ENCODE measurements around the gene SLC25A23.

Gene SLC25A23

DNA sequence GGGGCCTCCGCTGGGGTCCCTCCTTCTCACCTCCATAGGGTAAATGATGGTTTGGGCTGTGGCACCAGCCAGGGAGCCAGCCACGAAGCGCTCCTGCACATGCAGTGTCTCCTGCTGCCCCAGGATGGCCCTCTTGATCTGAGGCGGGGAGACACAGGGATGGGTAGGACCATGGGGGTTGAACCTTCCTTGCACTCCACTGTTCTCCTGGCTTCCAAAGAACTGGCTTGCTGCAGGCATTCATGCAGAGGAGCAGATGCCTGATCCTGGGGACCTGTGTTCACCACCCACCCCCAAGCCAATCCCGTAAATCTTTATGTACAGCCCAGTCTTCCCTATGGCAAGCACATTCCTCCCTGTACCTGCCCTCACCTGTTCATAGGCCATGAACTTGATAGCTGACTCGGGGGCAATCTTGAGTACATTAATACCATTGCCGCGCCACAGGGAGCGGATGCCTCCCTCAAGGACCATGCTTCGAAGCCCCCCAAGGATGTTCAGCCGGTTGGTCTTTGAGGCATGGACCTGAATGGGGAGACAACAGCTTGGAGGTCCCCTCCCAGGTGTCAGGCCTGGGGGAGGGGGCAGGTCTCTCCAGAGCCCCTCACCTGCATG is 5.5 kb downstream of the SLC25A23 start:
- no peak for FAIRE-seq

DNA sequence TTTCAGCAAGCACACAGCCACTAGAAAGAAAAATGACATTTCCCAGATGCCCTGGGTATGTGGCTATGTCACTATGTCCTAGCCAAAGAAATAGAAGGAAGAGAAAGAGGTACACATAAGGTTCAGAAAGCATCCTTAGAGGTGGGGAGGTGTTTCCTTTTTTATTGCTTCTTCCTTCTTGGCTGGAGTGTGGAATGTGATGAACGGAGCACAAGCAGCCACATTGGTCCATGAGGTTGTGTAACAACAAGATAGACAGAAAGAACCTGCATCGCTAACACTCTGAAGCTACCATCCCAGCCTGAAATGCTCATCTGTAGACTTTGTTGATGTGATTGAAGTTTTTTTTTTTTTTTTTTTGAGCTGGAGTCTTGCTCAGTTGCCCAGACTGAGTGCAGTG is 6.7 kb downstream of the SLC25A23 start:
- no peak for FAIRE-seq

DNA sequence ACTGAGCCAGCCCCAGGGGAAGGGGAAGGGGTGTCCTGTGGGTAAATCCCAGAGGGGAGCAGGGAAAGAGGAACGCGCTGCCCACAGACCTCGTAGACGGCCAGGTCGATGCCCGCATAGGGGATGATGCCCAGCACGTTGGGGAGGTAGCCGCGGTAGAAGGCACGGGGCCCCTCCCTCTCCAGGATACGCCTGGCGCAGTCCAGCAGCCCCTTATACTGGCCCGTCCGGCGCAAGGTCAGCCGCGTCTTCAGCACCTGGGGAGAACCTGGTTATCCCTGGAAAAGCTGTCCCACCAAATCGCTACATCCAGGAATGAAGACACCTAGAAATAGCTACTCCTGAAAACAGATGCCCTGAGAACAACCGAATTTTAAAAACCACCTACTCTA is 7.4 kb downstream of the SLC25A23 start:
- no peak for FAIRE-seq

DNA sequence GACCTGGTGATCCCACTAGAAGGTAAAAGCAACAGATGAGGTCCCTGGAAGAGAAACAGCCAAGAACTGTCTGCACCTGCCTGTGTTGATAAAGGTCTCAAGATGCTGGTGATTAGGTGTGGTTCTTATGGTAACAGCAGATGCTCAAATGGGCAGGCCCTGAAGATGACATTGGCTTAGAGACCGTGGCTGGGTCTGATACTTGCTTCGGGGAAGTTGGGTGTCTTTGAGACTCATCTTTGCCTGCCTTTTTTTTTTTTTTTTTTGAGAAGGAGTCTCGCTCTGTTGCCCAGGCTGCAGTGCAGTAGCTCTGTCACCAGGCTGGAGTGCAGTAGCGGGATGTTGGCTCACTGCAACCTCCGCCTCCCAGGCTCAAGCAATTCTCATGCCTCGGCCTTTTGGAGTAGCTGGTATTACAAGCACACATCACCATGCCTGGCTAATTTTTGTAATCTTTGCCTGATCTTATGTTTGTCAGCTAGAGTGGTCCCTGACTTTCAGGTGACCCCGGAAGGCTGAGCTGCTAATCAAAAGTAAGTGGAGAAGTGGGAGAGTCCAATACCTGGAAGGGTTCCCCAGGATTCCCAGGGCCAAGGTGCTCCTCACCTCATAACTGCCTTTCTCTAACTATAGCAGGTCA is 7.9 kb downstream of the SLC25A23 start:
- FAIRE-seq: no peak

DNA sequence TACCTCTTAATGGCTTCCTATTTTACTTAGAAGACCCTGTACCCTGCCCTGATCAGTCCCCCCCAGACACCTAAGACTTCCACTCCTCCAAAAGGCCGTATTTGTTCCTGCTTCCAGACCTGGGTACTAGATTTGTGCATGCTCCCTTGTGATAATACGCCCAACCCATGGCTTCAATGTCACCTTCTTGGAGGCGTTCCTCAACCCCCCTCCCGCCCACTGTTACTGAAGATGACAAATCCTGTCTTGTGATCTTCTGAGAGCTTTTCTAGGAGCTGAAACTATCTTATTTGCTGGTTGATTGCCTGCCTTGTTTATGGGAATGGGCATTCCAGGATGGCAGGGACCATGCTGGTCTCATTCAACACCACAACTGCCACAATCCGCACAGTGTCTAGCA is 9.4 kb downstream of the SLC25A23 start:
- no peak for FAIRE-seq

DNA sequence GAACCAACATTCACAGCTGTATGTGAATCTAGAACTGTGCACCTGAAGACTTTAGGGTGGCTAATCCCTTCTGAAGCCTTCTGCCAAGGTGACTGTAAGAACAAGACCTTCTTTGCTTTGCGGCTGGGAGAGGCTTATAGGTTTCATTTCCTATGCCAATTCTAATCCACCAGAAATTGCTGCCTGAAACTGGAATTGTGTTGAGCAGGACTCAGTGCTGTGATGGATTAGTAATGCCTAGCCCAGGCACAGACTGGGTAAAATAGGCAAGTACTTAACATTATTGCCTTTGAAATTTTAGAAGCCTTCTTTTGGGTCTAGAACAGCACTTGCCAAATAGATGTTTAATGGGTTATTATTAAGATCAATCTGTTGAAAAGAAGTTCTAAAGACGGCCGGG is 11.5 kb downstream of the SLC25A23 start:
- no peak for FAIRE-seq

DNA sequence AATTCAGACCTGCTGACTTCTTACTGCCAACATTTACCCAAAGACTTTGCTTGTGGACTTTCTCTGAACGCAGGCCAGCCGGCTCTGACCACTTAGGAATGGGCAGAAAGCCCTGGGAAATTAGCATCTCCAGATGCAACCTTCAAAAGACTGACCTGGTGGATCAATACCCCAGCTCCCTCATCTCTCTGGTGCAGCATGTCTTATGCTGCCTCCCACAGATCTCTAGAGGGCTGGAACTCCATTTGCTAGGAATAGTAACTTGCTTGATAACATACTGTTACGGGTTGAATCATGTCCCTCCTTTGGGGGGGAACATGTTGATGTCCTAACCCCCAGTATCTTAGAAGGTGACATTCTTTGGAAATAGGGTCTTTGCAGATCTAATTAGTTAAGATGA is 13.1 kb downstream of the SLC25A23 start:
- no peak for FAIRE-seq

DNA sequence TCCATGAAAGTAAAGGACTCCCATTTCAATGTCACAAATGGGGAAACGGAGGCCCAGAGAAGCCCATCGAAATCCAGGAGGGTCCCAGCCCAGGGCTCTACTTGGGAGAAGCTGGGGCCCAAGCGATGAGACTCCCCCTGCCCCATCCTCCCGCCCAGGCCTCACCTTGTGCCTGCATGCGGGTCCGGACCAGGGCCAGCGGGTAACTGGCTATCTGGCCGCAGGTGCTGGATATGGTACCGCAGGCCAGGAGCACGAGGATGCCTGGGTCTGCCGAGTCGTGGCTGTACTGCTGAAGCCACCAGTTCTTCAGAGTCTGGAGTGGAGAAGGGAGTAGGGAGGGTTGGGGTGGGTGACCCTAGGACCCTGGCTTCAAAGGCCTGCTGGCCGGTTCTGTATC is 15.6 kb downstream of the SLC25A23 start:
- no peak for FAIRE-seq

DNA sequence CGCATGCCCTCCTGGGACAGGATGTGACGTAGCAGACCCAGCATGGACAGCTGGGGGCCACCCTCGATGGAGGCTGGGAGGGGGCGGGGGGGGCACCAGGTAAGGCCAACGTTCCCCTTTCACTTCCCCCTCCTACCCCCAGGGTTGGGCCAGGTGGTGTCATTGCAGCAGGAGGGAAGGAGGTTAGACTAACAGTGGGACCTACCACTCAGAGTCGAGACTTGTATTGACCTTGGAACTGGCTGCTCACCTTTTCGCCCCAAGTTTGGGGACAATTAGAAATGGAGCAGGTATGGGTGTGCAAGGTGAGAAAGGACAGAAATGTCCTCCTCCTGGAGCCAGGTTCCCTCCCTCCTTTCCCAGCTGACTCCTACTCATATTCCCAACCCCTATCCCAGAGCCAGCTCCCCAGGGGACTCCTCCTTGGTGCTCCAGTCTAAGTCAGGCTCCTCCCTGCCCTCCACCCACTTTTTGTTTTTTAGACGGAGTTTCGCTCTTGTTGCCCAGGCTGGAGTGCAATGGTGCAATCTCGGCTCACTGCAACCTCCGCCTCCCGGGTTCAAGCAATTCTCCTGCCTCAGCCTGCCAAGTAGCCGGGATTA is 17.4 kb downstream of the SLC25A23 start:
- FAIRE-seq: no peak

DNA sequence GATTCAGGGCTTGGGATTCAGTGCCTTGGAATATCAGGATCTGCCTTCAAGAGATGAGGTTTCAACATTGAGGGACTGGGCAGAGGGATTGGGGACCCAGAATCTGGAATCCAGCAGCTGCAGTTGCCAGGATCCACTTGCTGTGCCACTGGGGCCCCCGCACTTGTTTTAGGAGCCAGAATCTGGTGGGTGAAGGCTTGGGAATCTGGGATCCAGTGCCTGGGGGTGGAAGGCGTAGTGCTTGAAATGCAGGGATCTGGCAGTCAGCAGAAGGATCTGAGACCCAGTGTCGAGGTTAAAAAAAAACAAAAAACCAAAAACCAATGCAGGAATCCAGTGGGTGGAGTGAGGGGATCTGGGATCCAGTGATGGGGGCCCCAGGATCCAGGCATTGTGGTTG is 18.7 kb downstream of the SLC25A23 start:
- FAIRE-seq: no peak

DNA sequence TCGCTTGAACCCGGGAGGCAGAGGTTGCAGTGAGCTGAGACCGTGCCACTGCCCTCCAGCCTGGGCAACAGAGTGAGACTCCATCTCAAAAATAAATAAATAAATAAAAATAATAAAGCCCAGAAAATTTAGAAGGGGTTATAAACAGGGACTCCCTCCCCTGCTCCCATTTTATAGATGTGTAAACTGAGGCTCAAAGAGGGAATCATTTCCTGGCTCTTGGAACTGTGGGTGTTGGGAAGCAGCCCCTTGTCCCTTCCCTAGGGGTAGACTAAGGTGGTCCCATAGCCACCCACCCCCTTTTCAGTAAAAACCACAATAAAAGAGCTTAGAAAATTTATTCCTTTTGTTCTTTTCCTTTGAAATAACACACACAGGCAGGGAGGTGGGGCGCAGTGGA is 19.8 kb downstream of the SLC25A23 start:
- no peak for FAIRE-seq

DNA sequence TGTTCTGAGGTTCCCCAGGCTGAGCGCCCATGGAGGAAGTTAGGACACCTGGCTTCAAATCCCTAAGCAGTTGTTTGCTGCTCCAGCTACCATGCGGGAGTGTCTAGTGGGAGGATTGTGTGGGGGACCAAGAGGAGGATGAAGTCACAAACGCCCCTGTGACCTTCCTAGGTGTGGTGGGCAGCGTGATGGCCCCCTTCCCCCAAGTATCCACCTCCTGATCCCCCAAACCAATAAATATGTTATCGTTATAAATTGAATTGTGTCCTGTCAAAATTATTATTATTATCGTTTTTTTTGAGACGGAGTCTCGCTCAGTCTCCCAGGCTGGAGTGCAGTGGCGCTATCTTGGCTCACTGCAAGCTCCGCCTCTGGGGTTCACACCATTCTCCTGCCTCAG is 25.9 kb downstream of the SLC25A23 start, which contains the start of gene SLC25A41:
Gene SLC25A41, minus strand, starts transcription at position 101 of the 400 bp plus-strand sequence. Its CDS starts 70 bp downstream, at position 31.
- no peak for FAIRE-seq

DNA sequence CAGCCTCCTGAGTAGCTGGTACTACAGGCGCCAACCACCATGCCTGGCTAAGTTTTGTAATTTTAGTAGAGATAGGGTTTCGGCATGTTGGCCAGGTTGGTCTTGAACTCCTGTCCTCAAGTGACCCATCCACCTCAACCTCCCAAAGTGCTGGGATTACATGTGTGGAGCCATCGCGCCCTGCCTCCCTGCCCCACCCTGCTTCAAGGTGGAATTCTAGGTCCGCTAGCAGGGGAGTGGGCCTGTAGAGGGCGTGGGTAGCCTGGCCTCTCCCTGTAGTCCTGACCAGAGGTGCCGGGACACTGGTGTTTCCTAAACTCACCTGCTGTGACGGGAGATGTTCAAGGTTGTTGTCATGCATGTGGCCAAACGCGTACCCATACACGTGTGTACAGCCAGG is 26.4 kb downstream of the SLC25A23 start:
- no peak for FAIRE-seq

DNA sequence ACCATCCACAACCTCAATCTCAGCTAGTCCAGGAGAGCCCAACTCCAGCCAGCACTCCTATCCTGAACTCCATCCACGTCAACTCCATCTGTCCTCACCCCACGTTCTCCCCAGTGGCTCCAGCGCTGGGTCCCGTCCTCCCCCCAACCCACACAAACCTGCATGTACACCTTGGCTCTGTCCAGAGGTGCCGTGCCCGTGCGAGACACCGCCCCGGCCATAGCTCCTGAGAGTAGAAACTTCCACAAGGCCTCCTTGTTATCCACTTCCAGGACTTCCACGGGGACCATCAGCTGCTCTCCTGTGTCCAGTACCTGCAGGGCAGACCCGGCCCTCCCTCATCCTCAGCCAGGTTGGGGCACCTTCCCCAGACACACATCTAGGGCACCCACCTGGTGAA is 27.7 kb downstream of the SLC25A23 start:
- FAIRE-seq: no peak

DNA sequence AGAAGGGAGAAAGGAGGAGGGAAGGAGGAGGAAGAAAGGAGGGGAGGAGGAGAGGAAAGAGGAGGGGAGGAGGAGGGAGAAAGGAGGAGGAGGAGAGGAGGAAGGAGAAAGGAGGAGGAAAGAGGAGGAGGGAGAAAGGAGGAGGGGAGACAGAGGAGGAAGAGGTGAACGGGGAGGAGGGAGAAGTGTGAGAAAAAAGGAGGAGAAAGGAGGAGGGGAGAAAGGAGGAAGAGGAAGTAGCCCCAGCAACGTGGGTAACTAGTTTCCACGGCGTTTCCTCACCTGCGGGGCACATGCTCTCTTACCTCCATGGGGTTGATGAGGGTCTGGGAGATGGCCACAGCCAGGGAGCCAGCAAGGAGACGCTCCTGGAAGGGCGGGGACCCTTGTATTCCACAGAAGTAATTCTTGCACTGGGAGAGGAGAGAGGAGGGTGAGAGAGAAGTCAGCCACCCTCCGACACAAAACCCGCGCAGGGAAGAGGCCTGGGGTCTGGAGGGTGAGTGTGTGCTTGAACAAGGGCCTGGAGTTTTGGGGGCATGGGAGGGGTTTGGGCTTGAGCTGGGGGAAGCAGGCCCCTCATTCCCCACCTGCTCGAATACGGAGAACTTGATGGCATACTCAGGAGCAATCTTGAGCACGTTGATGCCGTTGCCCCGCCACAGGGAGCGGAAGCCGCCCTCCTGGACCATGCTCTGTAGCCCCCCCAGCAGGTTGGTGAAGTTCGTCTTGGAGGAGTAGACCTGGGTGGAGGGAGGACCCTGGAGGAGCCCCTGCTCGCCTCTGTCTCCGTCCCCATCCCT is 30.0 kb downstream of the SLC25A23 start:
- FAIRE-seq: no peak

DNA sequence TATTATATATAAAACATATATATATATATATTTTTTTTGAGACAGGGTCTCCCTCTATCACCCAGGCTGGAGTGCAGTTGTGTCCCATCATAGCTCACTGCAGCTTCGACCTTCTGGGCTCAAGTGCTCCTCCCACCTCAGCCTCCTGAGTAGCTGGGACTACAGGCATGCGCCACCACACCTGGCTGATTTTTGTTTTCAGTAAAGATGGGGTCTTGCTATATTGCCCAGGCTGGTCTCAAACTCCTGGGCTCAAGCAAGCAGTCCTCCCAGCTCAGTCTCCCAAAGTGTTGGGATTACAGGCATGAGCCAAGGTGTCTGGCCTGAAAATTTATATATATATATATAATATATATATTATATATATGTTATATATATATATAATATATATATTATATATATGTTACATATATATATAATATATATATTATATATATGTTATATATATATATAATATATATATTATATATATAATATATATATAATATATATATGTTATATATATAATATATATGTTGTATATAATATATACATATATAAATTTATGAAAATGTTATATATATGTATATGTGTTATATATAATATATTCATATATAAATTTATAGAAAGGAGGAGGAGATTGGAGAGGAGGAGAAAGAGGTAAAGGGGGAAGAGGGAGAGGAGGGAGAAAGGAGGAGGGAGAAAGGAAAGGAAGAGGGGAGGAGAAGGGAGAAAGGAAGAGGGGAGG is 30.7 kb downstream of the SLC25A23 start:
- FAIRE-seq: peak; percentile 56

DNA sequence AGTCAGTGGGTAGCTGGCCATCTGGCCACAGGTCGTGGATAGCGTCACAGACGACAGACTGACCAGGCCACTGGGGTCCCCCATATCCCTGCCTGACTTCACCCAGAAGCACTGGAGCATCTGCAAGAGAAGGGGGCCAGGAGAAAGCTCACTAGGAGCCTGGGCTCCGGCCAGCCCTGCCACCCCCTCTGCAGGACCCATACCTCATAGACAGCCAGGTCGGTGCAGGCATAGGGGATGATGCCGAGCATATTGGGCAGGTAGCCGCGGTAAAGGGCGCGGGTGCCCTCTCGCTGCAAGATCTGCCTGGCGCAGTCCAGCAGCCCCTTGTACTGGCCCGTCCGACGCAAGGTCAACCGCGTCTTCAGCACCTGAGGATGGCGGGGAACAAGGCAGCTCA is 32.5 kb downstream of the SLC25A23 start:
- FAIRE-seq: no peak

DNA sequence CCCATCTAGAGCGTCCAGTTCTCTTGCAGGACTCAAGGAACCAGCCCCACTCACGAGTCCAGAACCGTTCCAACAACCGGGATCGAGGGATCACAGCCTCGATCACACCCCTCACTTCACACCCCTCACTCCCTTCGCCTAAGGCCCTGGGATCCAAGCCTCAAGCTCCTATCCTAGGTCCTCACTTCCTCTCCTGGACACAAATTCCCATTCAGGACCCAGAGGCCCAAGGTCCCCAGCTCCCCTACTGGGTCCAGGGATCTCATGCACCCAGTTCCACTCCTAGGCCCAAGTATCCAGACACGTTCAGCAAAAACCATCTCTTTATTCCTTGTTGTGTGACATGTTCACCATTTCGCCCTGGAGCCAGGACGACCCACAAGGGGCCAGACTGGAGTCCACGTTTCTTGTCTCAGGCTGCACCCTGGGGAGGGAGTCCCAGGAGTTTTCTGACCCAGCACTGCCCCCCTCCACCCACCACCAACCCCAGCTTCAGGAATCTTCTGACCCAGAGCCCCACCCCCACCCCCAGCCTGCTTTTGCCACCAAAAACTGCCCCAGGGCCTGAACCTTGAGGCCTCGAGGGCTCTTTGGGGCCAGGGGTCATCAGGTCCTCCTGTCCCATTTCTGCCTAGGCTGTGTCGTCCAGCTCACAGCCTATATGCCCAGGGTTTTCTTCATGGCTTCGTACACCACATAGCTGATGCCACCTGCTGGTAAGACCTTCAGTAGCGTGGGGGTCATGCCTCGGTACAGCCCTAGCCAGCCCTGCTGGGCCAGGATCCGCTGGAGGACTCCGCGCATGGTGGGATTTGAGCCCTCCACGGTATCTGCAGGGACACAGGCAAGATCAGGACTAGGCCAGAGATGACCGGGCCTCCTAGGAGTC is 33.6 kb downstream of the SLC25A23 start:
- FAIRE-seq: no peak

DNA sequence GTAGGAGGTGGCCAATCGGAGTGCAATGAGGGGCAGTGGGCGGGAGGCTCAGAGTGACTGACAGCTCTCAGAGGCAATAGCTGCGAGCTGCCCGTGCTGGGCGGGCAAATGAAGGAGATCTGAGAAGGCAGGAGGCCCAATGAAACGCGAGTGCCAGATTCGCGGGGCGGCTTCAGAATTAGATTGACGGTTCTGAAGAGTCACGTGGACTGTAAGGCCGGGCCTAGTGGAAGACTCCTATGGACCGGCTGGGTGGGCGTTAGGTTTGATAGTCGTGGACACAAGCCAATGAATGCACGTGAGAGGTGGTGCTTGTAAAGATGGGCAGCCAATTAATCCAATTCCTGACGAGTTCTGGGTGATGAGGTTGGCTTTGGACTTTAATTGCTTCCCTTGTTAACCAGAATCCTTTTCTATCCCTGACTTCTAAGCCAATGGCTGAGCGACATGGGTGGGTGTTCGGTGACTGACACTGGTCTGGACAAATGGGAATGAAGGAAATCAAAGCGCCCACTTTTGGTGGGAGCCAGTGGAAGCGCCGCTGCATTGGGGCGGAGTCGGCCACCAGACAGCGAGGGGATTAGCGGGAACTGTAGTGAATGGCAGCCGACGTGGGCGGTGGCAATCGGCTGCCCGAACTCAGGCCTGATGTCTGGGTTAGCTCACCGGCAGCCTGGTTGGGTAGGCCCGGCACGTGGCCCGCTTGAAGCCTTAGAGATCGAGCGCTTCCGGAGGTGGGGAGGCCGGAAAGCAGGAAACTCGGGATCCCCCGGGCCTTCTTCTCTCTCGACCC is 34.5 kb downstream of the SLC25A23 start:
- peak; percentile 100 for FAIRE-seq

DNA sequence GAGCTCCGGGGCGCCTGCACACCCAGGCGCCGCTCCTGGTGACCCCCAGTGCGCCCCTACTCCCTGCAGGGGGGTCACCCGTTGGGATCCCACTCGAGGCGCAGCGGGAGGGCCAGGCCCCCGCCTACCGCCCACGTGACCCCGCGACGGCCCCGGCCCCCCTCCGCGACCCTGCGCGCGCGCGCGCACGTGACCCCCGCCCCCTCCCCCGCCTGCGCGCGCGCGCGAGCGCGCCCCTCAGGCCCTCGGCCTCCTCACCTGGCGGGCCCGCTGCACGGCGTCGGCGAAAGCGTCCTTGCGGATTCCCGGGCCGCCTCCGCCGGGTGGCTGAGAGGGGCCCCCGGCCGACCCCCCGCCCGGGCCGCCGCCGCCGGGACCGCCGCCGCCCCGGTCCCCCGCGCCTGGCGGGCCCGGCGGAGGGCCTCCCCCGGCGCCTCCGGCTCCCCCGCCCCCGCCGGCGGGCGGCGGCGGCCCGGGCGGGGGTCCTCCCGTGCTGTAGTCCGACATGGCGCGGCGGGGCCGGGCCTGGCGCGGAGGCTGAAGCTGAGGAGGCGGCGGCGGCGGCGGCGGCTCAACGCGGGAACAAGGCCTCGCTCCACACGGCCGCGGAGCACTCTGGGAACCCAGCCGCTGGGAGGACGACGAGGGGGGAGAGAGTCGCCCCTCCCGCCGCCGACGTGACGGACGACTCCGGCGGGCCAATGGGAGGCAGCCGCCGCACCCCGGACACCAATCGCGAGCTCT is 35.2 kb downstream of the SLC25A23 start, which contains the start of gene KHSRP:
Gene KHSRP, minus strand, starts transcription at position 617 of the 744 bp plus-strand sequence. Its CDS starts 110 bp downstream, at position 507.
- FAIRE-seq: no peak
